ENCODE results near the gene DPCD. TPM values are rescaled to one million over a fixed set of nuclear protein-coding genes. Genes with fewer than 3 reads are reported as not detected.
A peak's percentile ranks its signal among the peaks of the same experiment; 100 is the strongest.

DPCD gene
- total and polyA plus RNA-seq, 10 of the 15 experiments (the other 5 are each of a cell fraction or from before 2014, with no cell fraction given) = 9.7 to 50.9 (median 26.3) TPM

DNA sequence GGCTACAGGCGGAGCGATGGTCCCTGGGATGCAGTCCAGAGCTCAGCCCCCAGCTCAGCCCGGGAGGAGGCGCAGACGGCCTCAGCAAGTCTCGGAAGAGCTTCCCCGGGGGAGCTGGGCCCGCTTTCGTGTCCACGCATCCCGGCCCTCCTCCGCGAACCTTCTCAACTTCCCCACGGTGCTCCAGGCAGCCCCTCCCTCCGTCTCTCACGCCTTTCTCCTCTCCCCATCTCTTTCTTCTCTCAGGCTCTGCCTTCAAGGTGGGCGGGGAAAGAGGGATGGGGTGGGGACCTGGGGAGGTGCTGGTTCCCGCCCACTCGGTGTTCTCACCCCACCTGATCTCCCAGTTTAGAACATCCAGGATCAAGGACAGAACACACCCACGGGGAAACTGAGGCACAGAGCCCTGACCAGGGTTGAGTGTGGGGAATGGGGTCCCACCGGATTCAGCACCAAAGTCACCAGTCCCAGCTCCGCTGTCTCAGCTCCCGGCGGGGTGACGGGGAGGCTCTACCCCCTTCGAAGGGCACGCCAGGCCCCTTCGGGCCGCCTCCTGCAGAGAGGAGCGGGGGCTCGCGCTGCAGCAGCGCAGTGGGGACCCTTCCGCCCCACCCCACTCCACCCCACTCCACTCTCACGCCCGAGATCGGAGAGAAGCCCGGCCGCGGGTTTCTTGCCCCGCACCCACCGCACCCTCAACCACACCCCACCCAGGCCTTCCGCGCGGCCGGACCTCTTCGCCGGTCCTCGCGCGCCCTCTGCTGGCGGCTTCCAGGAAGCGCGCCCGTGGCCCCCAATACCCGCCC is 18.3 kb upstream of the DPCD start (continued):
- TF ChIP-seq, protein P1, sequence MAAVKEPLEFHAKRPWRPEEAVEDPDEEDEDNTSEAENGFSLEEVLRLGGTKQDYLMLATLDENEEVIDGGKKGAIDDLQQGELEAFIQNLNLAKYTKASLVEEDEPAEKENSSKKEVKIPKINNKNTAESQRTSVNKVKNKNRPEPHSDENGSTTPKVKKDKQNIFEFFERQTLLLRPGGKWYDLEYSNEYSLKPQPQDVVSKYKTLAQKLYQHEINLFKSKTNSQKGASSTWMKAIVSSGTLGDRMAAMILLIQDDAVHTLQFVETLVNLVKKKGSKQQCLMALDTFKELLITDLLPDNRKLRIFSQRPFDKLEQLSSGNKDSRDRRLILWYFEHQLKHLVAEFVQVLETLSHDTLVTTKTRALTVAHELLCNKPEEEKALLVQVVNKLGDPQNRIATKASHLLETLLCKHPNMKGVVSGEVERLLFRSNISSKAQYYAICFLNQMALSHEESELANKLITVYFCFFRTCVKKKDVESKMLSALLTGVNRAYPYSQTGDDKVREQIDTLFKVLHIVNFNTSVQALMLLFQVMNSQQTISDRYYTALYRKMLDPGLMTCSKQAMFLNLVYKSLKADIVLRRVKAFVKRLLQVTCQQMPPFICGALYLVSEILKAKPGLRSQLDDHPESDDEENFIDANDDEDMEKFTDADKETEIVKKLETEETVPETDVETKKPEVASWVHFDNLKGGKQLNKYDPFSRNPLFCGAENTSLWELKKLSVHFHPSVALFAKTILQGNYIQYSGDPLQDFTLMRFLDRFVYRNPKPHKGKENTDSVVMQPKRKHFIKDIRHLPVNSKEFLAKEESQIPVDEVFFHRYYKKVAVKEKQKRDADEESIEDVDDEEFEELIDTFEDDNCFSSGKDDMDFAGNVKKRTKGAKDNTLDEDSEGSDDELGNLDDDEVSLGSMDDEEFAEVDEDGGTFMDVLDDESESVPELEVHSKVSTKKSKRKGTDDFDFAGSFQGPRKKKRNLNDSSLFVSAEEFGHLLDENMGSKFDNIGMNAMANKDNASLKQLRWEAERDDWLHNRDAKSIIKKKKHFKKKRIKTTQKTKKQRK (IDR thresholded peaks at IDR 0.05; ENCODE audit: low read depth, low read length) = no peak
- TF ChIP-seq POU2F2 (IDR thresholded peaks at IDR 0.05; ENCODE audit: borderline replicate concordance, low read depth, low read length) (no peak), JUNB (IDR thresholded peaks at IDR 0.05) (no peak), GABPA (IDR thresholded peaks at IDR 0.05; ENCODE audit: low read depth) (no peak), BHLHE40 (IDR thresholded peaks at IDR 0.05; ENCODE audit: borderline replicate concordance in 1 of 2, low read depth in 2 of 2, low read length in 1 of 2) (peak; percentile 41 to 48; a peak in 1 of 4 replicates)
- TF ChIP-seq, protein P2, sequence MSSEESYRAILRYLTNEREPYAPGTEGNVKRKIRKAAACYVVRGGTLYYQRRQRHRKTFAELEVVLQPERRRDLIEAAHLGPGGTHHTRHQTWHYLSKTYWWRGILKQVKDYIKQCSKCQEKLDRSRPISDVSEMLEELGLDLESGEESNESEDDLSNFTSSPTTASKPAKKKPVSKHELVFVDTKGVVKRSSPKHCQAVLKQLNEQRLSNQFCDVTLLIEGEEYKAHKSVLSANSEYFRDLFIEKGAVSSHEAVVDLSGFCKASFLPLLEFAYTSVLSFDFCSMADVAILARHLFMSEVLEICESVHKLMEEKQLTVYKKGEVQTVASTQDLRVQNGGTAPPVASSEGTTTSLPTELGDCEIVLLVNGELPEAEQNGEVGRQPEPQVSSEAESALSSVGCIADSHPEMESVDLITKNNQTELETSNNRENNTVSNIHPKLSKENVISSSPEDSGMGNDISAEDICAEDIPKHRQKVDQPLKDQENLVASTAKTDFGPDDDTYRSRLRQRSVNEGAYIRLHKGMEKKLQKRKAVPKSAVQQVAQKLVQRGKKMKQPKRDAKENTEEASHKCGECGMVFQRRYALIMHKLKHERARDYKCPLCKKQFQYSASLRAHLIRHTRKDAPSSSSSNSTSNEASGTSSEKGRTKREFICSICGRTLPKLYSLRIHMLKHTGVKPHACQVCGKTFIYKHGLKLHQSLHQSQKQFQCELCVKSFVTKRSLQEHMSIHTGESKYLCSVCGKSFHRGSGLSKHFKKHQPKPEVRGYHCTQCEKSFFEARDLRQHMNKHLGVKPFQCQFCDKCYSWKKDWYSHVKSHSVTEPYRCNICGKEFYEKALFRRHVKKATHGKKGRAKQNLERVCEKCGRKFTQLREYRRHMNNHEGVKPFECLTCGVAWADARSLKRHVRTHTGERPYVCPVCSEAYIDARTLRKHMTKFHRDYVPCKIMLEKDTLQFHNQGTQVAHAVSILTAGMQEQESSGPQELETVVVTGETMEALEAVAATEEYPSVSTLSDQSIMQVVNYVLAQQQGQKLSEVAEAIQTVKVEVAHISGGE (CRISPR knock-in tag; IDR thresholded peaks at IDR 0.05) = no peak
- TF ChIP-seq, protein P3, sequence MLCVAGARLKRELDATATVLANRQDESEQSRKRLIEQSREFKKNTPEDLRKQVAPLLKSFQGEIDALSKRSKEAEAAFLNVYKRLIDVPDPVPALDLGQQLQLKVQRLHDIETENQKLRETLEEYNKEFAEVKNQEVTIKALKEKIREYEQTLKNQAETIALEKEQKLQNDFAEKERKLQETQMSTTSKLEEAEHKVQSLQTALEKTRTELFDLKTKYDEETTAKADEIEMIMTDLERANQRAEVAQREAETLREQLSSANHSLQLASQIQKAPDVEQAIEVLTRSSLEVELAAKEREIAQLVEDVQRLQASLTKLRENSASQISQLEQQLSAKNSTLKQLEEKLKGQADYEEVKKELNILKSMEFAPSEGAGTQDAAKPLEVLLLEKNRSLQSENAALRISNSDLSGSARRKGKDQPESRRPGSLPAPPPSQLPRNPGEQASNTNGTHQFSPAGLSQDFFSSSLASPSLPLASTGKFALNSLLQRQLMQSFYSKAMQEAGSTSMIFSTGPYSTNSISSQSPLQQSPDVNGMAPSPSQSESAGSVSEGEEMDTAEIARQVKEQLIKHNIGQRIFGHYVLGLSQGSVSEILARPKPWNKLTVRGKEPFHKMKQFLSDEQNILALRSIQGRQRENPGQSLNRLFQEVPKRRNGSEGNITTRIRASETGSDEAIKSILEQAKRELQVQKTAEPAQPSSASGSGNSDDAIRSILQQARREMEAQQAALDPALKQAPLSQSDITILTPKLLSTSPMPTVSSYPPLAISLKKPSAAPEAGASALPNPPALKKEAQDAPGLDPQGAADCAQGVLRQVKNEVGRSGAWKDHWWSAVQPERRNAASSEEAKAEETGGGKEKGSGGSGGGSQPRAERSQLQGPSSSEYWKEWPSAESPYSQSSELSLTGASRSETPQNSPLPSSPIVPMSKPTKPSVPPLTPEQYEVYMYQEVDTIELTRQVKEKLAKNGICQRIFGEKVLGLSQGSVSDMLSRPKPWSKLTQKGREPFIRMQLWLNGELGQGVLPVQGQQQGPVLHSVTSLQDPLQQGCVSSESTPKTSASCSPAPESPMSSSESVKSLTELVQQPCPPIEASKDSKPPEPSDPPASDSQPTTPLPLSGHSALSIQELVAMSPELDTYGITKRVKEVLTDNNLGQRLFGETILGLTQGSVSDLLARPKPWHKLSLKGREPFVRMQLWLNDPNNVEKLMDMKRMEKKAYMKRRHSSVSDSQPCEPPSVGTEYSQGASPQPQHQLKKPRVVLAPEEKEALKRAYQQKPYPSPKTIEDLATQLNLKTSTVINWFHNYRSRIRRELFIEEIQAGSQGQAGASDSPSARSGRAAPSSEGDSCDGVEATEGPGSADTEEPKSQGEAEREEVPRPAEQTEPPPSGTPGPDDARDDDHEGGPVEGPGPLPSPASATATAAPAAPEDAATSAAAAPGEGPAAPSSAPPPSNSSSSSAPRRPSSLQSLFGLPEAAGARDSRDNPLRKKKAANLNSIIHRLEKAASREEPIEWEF (IDR thresholded peaks at IDR 0.05; ENCODE audit: insufficient replicate concordance, low read depth, low read length) = no peak
- TF ChIP-seq, protein P4, sequence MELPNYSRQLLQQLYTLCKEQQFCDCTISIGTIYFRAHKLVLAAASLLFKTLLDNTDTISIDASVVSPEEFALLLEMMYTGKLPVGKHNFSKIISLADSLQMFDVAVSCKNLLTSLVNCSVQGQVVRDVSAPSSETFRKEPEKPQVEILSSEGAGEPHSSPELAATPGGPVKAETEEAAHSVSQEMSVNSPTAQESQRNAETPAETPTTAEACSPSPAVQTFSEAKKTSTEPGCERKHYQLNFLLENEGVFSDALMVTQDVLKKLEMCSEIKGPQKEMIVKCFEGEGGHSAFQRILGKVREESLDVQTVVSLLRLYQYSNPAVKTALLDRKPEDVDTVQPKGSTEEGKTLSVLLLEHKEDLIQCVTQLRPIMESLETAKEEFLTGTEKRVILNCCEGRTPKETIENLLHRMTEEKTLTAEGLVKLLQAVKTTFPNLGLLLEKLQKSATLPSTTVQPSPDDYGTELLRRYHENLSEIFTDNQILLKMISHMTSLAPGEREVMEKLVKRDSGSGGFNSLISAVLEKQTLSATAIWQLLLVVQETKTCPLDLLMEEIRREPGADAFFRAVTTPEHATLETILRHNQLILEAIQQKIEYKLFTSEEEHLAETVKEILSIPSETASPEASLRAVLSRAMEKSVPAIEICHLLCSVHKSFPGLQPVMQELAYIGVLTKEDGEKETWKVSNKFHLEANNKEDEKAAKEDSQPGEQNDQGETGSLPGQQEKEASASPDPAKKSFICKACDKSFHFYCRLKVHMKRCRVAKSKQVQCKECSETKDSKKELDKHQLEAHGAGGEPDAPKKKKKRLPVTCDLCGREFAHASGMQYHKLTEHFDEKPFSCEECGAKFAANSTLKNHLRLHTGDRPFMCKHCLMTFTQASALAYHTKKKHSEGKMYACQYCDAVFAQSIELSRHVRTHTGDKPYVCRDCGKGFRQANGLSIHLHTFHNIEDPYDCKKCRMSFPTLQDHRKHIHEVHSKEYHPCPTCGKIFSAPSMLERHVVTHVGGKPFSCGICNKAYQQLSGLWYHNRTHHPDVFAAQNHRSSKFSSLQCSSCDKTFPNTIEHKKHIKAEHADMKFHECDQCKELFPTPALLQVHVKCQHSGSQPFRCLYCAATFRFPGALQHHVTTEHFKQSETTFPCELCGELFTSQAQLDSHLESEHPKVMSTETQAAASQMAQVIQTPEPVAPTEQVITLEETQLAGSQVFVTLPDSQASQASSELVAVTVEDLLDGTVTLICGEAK (IDR thresholded peaks at IDR 0.05; ENCODE audit: borderline replicate concordance) = no peak

Measured in GM12878 (cell line).